GM18909 (cell line): ENCODE data around the gene CCDC34.

ENCODE experiments used
- ATAC-seq: cut with Tn5 transposase; IDR thresholded peaks from one replicate; pipeline ENCODE4 v1.9.1; 2021; ENCODE audit warnings: mild to moderate bottlenecking; ENCODE audit not compliant: unreplicated experiment, poor library complexity

Gene CCDC34

DNA sequence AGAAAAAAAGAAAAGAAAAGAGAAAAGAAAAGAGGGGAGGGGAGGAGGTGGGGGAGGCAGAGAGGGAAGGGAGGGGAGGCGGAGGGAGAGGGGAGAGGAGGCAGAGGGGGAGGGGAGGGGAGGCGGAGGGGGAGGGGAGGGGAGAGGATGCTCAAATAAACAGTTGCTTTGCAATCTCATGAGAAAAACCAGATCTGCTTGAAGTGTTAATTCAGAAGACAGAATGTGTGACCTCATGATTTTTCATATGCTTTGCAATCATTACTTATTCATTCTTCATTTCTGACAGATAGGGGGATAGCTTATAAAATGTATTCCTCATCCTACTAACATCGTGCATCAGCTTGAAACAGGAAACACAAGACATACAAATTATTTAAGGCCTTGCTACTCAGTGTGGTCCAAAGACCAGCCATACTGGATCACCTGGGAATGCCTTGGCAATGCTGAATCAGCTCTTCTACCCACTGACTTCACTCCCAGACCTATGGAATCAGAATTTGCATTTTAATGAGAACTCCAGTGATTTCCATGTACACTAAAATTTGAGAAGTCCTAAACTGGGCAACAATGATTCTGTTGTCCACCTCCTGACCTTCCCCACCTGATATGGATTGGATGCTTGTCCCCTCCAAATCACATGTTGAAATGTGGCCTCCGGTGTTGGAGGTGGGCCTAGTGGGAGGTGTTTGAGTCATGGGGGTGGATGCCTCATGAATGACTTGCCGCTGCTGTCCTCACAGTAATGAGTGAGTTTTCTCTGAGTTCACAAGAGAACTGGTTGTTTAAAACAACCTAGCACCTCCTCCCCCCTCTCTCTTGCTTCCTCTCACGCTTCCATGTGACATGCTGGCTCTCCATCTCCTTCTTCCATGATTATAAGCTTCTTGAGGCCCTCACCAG is 69.2 kb downstream of the CCDC34 start:
- ATAC-seq = no peak

DNA sequence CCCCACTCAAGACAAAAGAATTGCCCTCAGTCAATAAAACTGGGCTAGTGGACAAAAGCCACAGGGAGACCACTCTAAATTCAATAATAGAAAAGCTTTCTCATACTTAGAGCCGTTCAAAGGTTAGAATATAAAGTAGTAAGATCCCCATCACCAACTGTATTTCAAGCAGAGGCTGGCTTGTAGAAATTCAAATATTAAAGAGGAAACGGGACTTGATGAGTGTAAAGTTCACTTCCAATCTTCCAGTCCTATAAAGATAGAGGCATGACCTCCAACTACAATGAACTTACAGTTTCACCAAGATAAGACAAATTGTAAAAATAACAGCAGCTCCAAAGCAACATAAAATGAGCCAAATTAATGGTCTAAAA is 70.4 kb downstream of the CCDC34 start:
- ATAC-seq = no peak

DNA sequence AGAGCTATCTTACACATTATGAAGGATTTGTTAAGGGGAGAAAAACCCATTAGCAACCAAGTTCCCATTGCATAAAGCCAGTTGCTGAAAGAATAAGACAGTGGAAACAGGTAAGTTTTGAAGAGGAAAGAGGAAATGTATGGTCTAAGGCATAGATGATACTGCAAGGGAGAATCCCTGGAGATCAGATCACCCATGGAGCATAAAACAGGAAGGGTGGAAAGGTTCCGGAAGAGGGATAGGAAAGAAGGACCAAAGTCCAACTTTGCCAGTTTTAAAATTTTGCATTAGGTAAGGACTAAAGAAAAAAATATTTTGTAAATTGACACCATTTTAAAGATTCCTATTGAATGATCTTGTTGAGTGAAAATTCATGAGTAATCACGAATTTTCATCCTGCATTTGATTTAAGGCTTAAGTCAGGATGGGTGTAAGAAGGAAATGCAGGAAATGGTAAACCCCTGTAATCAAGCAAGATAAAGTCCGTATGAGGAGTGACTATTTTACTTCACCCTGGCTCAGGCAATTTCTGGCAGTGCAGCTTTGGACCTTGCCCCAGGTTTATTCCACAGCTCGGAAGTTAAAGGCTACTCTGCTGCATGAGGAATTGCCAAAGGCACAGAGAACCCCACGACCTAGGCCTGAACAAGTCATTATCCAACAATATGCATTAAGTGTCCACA is 70.9 kb downstream of the CCDC34 start:
- no peak for ATAC-seq

DNA sequence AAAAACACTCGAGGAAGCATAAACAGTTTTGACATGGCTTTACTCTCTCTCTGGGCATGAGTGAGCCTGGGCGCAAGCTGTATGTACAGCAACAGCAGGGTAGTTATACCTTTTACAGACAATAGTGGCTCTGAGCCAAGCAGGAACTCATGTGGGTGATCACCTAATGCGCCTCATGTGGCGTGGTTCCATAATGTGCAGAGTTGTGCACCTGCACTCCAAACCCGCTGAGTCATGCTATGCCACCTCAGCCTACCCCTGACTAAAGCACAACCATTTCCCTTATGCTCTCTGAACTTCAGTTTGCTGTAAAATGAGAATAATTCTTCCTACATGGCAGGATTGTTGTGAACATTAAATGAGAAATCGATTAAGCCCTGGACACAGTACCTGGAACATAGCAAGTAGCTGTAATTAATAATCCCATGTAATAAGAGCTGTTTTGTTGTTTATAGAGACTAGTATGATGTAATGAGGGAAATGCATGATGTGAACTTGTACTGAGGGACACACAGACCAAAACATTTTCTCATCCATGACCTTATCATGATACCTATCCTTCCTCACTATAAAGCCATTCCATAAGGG is 71.6 kb downstream of the CCDC34 start:
- ATAC-seq = no peak

DNA sequence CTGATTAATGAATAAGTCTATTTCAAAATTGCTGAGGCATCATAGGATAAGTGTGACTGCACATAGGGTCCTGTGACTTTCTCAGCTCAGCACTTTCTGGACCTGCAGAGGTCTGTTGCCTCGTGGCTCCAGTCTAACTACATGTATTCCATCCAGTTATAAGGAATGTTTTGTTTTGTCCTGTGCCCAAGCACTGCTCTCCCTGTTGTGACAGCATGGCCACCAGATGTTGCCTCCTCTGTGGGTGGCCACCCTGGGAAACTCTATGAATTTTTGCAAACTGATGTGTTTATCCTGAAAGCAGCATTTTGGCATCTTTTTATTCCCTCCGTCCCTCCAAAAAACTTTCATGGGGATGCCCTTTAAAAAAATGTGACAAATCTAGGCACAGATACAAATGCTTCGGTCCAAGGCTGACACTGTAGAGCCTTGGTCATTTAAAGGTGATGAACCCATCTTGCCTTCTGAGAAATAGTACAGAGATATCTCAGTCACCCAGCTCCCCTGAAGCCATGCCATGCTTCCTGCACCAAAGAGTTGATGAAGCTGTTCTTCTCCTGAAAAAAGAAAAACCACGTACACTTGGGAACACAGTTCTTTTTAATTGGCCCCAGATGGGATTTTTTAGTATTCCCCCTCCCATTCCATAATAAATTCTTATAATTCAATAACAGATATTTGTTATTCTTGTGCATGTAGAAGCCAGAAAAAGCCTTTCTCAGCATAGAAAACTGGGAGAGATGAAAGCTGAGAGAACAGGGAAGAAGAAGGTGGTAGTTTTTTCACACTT is 72.6 kb downstream of the CCDC34 start:
- ATAC-seq = no peak
